ENCODE data around the gene IQSEC3.

DNA sequence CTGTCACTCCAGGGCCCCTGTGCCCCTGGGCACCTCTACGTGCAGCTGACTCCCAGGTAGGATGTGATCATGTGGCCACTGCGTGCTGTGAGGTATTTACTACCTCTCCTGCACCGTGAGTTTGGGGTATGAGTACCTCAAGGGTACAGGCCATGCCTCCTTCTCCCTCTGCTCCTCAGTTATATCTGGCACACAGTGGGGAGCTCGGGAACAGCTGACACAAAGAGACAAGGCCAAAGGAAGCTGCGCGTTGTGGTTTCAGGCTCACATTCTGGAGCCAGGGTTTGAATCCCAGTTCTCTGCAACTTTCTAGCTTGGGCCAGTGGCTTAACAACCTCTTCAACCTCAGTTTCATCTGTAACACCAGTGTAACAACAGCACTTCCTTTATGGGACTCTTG, 155.2 kb downstream of the IQSEC3 start:
- TF ChIP-seq, protein P1, sequence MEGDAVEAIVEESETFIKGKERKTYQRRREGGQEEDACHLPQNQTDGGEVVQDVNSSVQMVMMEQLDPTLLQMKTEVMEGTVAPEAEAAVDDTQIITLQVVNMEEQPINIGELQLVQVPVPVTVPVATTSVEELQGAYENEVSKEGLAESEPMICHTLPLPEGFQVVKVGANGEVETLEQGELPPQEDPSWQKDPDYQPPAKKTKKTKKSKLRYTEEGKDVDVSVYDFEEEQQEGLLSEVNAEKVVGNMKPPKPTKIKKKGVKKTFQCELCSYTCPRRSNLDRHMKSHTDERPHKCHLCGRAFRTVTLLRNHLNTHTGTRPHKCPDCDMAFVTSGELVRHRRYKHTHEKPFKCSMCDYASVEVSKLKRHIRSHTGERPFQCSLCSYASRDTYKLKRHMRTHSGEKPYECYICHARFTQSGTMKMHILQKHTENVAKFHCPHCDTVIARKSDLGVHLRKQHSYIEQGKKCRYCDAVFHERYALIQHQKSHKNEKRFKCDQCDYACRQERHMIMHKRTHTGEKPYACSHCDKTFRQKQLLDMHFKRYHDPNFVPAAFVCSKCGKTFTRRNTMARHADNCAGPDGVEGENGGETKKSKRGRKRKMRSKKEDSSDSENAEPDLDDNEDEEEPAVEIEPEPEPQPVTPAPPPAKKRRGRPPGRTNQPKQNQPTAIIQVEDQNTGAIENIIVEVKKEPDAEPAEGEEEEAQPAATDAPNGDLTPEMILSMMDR (conservative IDR thresholded peaks at IDR 0.05): no peak
- no peak for TF ChIP-seq ZFX (IDR thresholded peaks at IDR 0.05)
